ENCODE data around the gene SETD4.

SETD4 gene

DNA sequence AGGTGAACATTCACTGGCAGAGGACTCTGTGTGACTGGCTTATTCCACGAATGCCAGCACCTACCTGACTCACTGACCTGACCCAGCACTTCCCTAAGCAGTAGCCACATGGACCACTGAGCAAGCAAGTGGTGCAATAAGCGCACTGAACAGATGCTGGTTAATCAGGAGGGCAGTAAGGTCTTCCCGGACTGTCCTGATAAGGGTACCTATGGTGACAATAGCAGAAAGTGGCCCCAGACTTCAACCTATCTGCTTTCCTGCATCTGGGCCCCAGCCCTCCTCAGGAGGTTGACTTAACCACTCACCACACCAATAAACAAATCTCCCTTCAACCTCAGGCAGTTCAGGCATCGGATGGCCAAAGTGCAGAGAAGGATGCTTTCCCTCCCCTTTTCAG, 65.7 kb downstream of the SETD4 start:
- no peaks in the 10 kb centered on the region for H3K36me3 ChIP-seq (ENCODE audit: insufficient read depth, low read length)
- H3K27ac ChIP-seq (ENCODE audit: low read depth, low read length, poor library complexity, severe bottlenecking) = no peak overlapping the region
- H3K9me3 ChIP-seq (ENCODE audit: low read length) = no peaks in the 10 kb centered on the region
- TF ChIP-seq, protein P1, sequence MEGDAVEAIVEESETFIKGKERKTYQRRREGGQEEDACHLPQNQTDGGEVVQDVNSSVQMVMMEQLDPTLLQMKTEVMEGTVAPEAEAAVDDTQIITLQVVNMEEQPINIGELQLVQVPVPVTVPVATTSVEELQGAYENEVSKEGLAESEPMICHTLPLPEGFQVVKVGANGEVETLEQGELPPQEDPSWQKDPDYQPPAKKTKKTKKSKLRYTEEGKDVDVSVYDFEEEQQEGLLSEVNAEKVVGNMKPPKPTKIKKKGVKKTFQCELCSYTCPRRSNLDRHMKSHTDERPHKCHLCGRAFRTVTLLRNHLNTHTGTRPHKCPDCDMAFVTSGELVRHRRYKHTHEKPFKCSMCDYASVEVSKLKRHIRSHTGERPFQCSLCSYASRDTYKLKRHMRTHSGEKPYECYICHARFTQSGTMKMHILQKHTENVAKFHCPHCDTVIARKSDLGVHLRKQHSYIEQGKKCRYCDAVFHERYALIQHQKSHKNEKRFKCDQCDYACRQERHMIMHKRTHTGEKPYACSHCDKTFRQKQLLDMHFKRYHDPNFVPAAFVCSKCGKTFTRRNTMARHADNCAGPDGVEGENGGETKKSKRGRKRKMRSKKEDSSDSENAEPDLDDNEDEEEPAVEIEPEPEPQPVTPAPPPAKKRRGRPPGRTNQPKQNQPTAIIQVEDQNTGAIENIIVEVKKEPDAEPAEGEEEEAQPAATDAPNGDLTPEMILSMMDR (IDR thresholded peaks at IDR 0.05; ENCODE audit: low read length) = no peak
- TF ChIP-seq EZH2 (IDR thresholded peaks at IDR 0.05; ENCODE audit: borderline replicate concordance, low read length) = no peak
- no peaks in the 10 kb centered on the region for H4K20me1 ChIP-seq (ENCODE audit: insufficient read depth, low read length)
- H3F3A ChIP-seq (ENCODE audit: insufficient read depth, low read length) = no peaks in the 10 kb centered on the region
- H3K4me3 ChIP-seq (ENCODE audit: low read depth, low read length, poor library complexity, severe bottlenecking) = no peak overlapping the region
- no peaks in the 10 kb centered on the region for H3K4me1 ChIP-seq (ENCODE audit: insufficient read depth, low read length, severe bottlenecking)
- H2AFZ ChIP-seq (ENCODE audit: low read length) = no peak overlapping the region
- no peak overlapping the region for H3K9ac ChIP-seq (ENCODE audit: low read length)
- no peak overlapping the region for H3K4me2 ChIP-seq (ENCODE audit: low read length)
- H3K9me2 ChIP-seq (ENCODE audit: low read depth, low read length) = no peaks in the 10 kb centered on the region
- H3K27me3 ChIP-seq (ENCODE audit: insufficient read depth, low read length) = no peaks in the 10 kb centered on the region
- H3K79me2 ChIP-seq (ENCODE audit: insufficient read depth, low read length) = no peaks in the 10 kb centered on the region

DNA sequence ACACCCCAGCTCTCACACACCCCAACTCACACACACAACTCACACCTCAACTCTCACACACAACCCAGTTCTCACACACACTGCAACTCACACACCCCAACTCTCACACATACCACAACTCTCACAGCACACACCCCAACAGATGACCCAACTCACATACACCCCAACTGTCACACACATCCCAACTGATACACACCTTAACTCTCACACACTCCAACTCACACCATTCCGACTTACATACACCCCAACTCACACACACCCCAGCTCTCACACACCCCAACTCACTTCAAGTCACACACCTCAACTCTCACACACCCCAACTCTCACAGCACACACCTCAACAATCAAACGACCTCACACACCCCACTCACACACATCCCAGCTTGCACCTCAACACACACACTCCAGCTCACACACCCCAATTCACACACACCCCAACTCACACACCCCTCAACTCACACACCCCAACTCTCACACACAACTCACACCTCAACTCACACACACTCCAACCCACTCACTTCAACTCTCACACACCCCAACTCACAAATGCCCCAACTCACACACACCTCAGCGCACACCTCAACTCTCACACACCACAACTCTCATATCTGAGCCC, 66.3 kb downstream of the SETD4 start:
- no peaks in the 10 kb centered on the region for H3K36me3 ChIP-seq (ENCODE audit: insufficient read depth, low read length)
- H3K27ac ChIP-seq (ENCODE audit: low read depth, low read length, poor library complexity, severe bottlenecking) = no peak overlapping the region
- no peaks in the 10 kb centered on the region for H3K9me2 ChIP-seq (ENCODE audit: low read depth, low read length)
- H3K27me3 ChIP-seq (ENCODE audit: insufficient read depth, low read length) = no peaks in the 10 kb centered on the region
- H3K4me2 ChIP-seq (ENCODE audit: low read length) = no peak overlapping the region
- no peak overlapping the region for H3K9ac ChIP-seq (ENCODE audit: low read length)
- no peaks in the 10 kb centered on the region for H4K20me1 ChIP-seq (ENCODE audit: insufficient read depth, low read length)
- H2AFZ ChIP-seq (ENCODE audit: low read length) = no peak overlapping the region
- no peaks in the 10 kb centered on the region for H3K4me1 ChIP-seq (ENCODE audit: insufficient read depth, low read length, severe bottlenecking)
- no peak overlapping the region for H3K4me3 ChIP-seq (ENCODE audit: low read depth, low read length, poor library complexity, severe bottlenecking)
- H3K9me3 ChIP-seq (ENCODE audit: low read length) = no peaks in the 10 kb centered on the region
- H3F3A ChIP-seq (ENCODE audit: insufficient read depth, low read length) = no peaks in the 10 kb centered on the region
- no peaks in the 10 kb centered on the region for H3K79me2 ChIP-seq (ENCODE audit: insufficient read depth, low read length)
- TF ChIP-seq EZH2 (IDR thresholded peaks at IDR 0.05; ENCODE audit: borderline replicate concordance, low read length) = no peak

DNA sequence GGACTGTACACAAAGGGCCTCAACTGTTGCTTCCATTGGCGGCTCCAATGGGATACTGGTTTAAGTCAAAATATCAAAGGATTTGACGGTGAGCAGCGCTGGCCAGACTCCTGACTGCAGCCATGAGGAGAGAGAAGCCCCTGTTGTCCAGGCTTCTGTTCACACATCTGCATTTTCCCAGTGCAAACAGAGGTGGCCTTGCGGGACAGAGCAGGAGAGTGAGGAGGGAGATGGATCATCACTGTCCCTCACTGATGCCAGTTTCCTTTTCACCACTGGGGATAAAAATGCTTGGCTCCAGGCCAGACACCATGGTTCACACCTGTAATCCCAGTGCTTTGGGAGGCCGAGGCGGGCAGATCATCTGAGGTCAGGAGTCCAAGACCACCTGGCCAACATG, 69.2 kb downstream of the SETD4 start:
- H3K4me3 ChIP-seq (ENCODE audit: low read depth, low read length, poor library complexity, severe bottlenecking) = no peak overlapping the region
- no peak overlapping the region for H3K9ac ChIP-seq (ENCODE audit: low read length)
- no peaks in the 10 kb centered on the region for H4K20me1 ChIP-seq (ENCODE audit: insufficient read depth, low read length)
- no peaks in the 10 kb centered on the region for H3K36me3 ChIP-seq (ENCODE audit: insufficient read depth, low read length)
- H3K27ac ChIP-seq (ENCODE audit: low read depth, low read length, poor library complexity, severe bottlenecking) = no peak overlapping the region
- H3K9me2 ChIP-seq (ENCODE audit: low read depth, low read length) = no peaks in the 10 kb centered on the region
- no peak overlapping the region for H2AFZ ChIP-seq (ENCODE audit: low read length)
- no peak overlapping the region for H3K4me2 ChIP-seq (ENCODE audit: low read length)
- no peaks in the 10 kb centered on the region for H3K9me3 ChIP-seq (ENCODE audit: low read length)
- H3F3A ChIP-seq (ENCODE audit: insufficient read depth, low read length) = no peaks in the 10 kb centered on the region
- H3K4me1 ChIP-seq (ENCODE audit: insufficient read depth, low read length, severe bottlenecking) = no peaks in the 10 kb centered on the region
- TF ChIP-seq, protein P1 (IDR thresholded peaks at IDR 0.05; ENCODE audit: low read length) = no peak
- no peak for TF ChIP-seq EZH2 (IDR thresholded peaks at IDR 0.05; ENCODE audit: borderline replicate concordance, low read length)
- H3K79me2 ChIP-seq (ENCODE audit: insufficient read depth, low read length) = no peaks in the 10 kb centered on the region
- no peaks in the 10 kb centered on the region for H3K27me3 ChIP-seq (ENCODE audit: insufficient read depth, low read length)

DNA sequence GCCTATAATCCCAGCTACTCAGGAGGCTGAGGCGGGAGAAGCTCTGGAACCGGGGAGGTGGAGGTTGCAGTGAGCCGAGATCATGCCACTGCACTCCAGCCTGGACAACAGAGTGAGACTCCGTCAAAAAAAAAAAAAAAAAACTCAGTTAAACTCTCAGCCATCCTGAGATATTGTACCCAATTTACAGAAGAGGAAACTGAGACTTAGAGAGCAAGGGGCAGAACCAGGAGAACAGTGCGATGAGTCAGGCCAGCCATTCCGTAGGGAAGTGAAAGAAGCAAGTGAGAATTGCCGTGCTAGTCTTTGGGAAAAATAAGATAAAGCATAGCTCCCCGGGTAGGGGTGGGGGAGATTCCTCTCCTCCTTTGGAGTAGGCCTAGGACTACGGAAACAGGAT, 69.7 kb downstream of the SETD4 start:
- Histone ChIP-seq H4K20me1 (ENCODE audit: insufficient read depth, low read length) (no peaks in the 10 kb centered on the region), H3K79me2 (ENCODE audit: insufficient read depth, low read length) (no peaks in the 10 kb centered on the region), H3K4me1 (ENCODE audit: insufficient read depth, low read length, severe bottlenecking) (no peaks in the 10 kb centered on the region), H3K4me2 (ENCODE audit: low read length) (no peak overlapping the region), H3K4me3 (ENCODE audit: low read depth, low read length, poor library complexity, severe bottlenecking) (no peak overlapping the region), H3K27ac (ENCODE audit: low read depth, low read length, poor library complexity, severe bottlenecking) (no peak overlapping the region), H2AFZ (ENCODE audit: low read length) (no peak overlapping the region), H3K9ac (ENCODE audit: low read length) (no peak overlapping the region), H3K9me3 (ENCODE audit: low read length) (no peaks in the 10 kb centered on the region), H3K27me3 (ENCODE audit: insufficient read depth, low read length) (no peaks in the 10 kb centered on the region), H3K9me2 (ENCODE audit: low read depth, low read length) (no peaks in the 10 kb centered on the region), H3F3A (ENCODE audit: insufficient read depth, low read length) (no peaks in the 10 kb centered on the region), H3K36me3 (ENCODE audit: insufficient read depth, low read length) (no peaks in the 10 kb centered on the region)
- TF ChIP-seq EZH2 (IDR thresholded peaks at IDR 0.05; ENCODE audit: borderline replicate concordance, low read length) = no peak

All from OCI-LY1 (cell line).